ENCODE data around the gene OR9Q2. TPM values are rescaled to one million over a fixed set of nuclear protein-coding genes. Genes with fewer than 3 reads are reported as not detected.

The OR9Q2 gene
- total and polyA plus RNA-seq, 2 of the 8 experiments (the other 6 are each of a cell fraction or from before 2014, with no cell fraction given), result not detected

- TF ChIP-seq NRF1 (IDR thresholded peaks at IDR 0.05; ENCODE audit: low read depth, low read length) (no peak), TAF7 (optimal IDR thresholded peaks at IDR 0.05; ENCODE audit: borderline replicate concordance, low read depth, low read length) (no peak)
These were observed 36.1 kb upstream of the OR9Q2 start (continued) for GRCh38 chr11:58152781-58153180.
